ENCODE measurements around the gene BAZ2A.

GRCh38 chr12:56637621-56638020 lies 7.5 kb upstream of the BAZ2A start:
- TF ChIP-seq CTCF (IDR thresholded peaks at IDR 0.05) (no peak), POLR2A (IDR thresholded peaks at IDR 0.05; ENCODE audit: low read length) (no peak), NR3C1 (IDR thresholded peaks at IDR 0.05) (no peak), JUN (IDR thresholded peaks at IDR 0.05) (no peak)

Measured in A549 (cell line).